HG03095 (cell line): ENCODE results near the gene PPP2R3C.
"Not testable (repeated sequence)": the region's sequence is repeated elsewhere in the genome, so short reads cannot be mapped to it uniquely, and the experiment has no call there.

Experiments
- ATAC-seq: cut with Tn5 transposase; IDR thresholded peaks from one replicate; pipeline ENCODE4 v1.9.1; 2021; ENCODE audit warnings: moderate library complexity; ENCODE audit not compliant: unreplicated experiment

The PPP2R3C gene

GRCh38 chr14:35065731-35066130 is 56.1 kb downstream of the PPP2R3C start:
- not testable (repeated sequence) for ATAC-seq

DNA sequence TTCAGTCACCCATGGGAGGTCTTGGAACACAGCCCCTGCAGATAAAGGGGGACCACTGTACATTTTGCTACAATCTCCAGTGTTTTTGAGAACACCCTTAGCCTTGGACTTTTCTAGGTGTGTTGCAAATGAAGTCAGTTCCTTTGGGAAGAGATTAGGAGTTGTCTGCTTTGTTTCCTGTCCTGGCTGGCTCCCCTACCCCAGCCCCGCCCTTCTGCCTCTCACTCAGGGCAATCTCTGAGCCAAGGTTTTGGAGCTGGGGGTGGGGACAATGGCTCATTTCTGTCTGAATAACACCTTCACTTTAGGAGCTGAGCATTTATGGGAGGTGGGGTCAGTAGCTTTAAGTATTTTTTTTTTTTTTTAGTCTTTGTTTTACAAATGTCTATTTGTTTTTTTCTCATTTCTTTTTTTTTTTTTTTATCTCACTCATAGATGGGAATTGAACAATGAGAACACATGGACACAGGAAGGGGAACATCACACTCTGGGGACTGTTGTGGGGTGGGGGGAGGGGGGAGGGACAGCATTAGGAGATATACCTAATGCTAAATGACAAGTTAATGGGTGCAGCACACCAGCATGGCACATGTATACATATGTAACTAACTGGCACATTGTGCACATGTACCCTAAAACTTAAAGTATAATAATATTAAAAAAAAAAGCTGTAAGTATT is 60.5 kb downstream of the PPP2R3C start:
- ATAC-seq = not testable (repeated sequence)

DNA sequence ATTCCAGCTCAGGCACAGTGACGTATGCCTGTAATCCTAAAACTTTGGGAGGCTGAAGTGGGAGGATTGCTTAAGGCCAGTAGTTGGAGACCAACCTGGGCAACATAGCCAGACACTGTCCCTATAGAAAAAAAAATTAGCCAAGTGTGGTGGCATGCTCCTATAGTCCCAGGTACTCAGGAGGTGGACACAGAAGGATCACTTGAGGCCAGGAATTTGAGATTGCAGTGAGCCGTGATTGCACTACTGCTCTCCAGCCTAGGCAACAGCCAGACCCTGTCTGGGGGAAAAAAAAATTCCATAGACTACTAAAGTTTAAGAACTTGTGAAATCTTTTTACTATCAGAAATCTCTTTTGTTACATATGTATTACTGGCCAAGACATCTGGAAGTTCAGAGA is 69.2 kb downstream of the PPP2R3C start:
- no peak for ATAC-seq

GRCh38 chr14:35051796-35052195 is 70.0 kb downstream of the PPP2R3C start:
- ATAC-seq = no peak

DNA sequence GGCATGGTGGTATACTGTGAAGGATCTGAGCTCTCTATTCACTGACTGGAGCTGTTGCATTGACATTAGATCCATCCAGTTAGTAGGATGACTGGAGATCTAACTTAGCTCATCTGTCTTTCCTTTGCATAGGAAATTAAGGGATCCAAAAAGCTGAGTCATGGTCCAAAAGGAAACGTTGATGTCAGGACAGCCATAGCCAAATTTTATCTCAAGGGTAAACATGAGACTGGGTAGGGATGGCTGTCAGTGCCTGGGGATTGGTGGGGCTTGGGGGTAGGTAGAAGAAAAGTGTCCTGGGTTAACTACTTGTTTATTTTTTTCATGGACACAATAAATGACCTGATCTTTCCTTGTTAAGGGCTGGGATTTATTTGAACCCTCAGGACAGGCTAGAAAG is 71.1 kb downstream of the PPP2R3C start:
- no peak for ATAC-seq

DNA sequence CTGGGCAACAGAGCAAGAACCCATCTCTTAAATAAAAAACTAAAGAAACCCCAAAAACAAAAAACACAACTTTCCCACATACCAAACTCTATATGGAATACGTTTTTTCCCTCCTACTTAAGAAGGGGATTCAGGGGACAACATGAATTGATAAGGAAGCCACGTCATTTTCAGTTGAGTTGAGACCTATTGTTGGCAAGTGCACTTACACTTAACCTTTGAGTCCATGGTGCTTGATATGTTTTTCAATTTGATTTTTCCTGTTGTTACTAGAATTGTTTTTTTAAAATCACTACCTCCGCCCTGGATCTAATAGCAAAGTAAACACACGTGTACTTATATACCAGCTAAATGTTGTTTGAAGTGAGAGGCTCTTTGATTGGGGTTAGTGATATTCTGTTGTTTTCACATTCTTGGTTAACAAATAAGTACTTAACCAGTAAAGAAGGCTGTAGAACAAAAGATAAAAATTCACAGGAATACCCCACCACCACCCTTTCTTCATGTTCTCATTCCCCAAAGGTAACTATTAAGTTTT is 73.7 kb downstream of the PPP2R3C start:
- no peak for ATAC-seq

GRCh38 chr14:35046751-35047536 is 74.8 kb downstream of the PPP2R3C start:
- peak; percentile 33 for ATAC-seq

DNA sequence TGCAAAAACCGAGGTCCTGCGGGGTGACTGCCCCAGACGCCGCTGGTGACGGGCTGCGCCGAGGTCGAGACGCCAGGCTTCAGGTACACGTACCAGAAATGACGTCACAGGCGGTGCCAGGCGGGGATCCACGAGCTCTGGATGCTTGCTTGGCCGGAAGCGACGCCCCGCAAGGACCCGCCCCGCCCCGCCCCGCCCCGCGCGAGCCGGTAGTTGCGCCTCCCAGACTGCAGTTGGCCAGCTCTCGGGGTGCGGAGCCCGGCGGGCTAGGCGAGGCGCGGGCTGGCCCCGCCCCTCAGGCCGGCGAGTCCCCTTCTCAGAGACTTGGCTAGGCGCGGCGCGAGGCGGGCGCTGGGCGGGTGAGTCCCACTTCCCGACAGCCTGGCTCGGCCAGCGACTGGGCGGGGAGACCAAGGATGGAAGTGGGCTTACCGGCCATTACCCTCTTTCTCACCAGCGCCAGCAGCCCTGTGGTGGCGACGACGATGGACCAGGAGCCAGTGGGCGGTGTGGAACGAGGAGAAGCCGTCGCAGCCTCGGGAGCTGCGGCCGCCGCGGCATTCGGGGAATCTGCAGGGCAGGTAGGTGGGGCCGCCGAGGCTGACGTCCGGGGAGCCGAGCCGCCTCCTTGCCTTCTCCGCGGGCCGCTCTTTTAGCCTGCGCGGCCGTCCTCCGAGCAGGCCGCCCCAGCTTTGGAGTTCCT is 75.6 kb downstream of the PPP2R3C start, which contains the start of gene FAM177A1:
FAM177A1 (plus strand) TSS at position 225 of the 703 bp plus-strand sequence; CDS start at position 417, 192 bp downstream.
- peak; percentile 91 for ATAC-seq

DNA sequence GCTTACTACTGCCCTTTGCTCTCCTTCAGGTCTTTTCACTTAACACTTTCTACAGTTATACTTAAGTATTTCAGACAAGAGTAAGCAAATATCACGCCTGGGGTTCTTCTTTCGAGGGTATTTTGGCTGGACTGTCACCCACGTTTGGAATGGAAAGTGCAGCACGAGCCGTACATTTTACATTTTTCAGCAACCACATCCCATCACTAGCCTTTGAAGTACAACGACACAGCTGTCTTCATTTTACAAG is 76.1 kb downstream of the PPP2R3C start:
- no peak for ATAC-seq

- ATAC-seq = no peak
Measured at GRCh38 chr14:35044939-35045797, 76.6 kb downstream of the PPP2R3C start.

GRCh38 chr14:35043046-35043445 is 78.7 kb downstream of the PPP2R3C start:
- no peak for ATAC-seq

- ATAC-seq = no peak
Measured at GRCh38 chr14:35042632-35043031, 79.2 kb downstream of the PPP2R3C start.

DNA sequence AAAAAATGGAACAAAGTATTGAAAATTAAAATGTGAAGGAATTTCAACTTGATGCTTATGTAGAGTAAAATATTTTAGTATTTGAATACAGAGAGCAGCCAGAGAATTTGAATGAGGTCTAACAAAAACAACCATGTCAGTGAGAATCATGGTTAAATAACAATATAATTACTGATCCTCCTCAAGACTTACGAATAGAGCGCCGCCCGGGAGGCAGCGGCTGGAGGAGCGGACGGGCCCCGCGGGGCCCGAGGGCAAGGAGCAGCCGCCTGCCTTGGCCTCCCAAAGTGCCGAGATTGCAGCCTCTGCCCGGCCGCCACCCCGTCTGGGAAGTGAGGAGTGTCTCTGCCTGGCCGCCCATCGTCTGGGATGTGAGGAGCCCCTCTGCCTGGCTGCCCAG is 83.5 kb downstream of the PPP2R3C start:
- ATAC-seq = not testable (repeated sequence)
